ENCODE measurements around the gene BRAT1.
"Not testable (repeated sequence)": the region's sequence is repeated elsewhere in the genome, so short reads cannot be mapped to it uniquely, and the experiment has no call there.

BRAT1 gene

GRCh38 chr7:2532199-2532772, 23.0 kb downstream of the BRAT1 start:
- H3K27me3 ChIP-seq (ENCODE audit: insufficient read depth, low read length); H3K9me3 ChIP-seq (ENCODE audit: insufficient read depth, low read depth, low read length); H3K27ac ChIP-seq (ENCODE audit: low read depth, low read length); H3K4me1 ChIP-seq (ENCODE audit: insufficient read depth, low read length); H3K4me3 ChIP-seq (ENCODE audit: low read length); H3K9ac ChIP-seq (ENCODE audit: low read depth, low read length): not testable (repeated sequence)
- WGBS, result 92% methylated on average over 9 of the region's 15 CpGs
- peaks cover 14% of the 10 kb centered on the region for H3K36me3 ChIP-seq (ENCODE audit: insufficient read depth, low read length)

DNA sequence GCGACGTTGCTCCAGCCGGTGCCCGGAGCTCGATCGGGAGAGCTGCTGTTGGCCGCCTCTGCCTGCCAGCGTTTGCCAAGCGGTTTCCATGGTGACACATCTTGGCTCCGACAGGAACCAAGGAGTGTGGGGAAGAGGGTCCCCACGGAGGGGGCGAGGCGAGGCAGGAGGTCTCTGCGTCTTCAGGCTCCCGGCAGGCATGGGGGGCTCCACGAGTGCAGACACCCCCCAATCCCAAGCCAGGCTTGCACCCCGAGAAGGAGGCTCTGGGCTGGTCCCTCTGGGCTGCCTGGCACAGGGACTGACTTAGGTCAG, 23.6 kb downstream of the BRAT1 start:
- not testable (repeated sequence) for H3K27me3 ChIP-seq (ENCODE audit: insufficient read depth, low read length); H3K9ac ChIP-seq (ENCODE audit: low read depth, low read length); H3K9me3 ChIP-seq (ENCODE audit: insufficient read depth, low read depth, low read length); H3K4me1 ChIP-seq (ENCODE audit: insufficient read depth, low read length); H3K4me3 ChIP-seq (ENCODE audit: low read length); H3K27ac ChIP-seq (ENCODE audit: low read depth, low read length)
- 86% methylated on average over 15 of the region's 17 CpGs for WGBS
- peaks cover 19% of the 10 kb centered on the region for H3K36me3 ChIP-seq (ENCODE audit: insufficient read depth, low read length)

- not testable (repeated sequence) for H3K27me3 ChIP-seq (ENCODE audit: insufficient read depth, low read length); H3K4me3 ChIP-seq (ENCODE audit: low read length); H3K9me3 ChIP-seq (ENCODE audit: insufficient read depth, low read depth, low read length); H3K4me1 ChIP-seq (ENCODE audit: insufficient read depth, low read length)
- peak overlapping the region; percentile 33; the same call in 1 of the 2 replicates for H3K27ac ChIP-seq (ENCODE audit: low read depth, low read length)
- H3K36me3 ChIP-seq (ENCODE audit: insufficient read depth, low read length), result peaks cover 25% of the 10 kb centered on the region
- WGBS, result 91% methylated on average over 40 of the region's 43 CpGs
- H3K9ac ChIP-seq (ENCODE audit: low read depth, low read length), result peak overlapping the region; percentile 38; the same call in 1 of the 2 replicates
Observed at GRCh38 chr7:2530994-2531795, 24.1 kb downstream of the BRAT1 start.

DNA sequence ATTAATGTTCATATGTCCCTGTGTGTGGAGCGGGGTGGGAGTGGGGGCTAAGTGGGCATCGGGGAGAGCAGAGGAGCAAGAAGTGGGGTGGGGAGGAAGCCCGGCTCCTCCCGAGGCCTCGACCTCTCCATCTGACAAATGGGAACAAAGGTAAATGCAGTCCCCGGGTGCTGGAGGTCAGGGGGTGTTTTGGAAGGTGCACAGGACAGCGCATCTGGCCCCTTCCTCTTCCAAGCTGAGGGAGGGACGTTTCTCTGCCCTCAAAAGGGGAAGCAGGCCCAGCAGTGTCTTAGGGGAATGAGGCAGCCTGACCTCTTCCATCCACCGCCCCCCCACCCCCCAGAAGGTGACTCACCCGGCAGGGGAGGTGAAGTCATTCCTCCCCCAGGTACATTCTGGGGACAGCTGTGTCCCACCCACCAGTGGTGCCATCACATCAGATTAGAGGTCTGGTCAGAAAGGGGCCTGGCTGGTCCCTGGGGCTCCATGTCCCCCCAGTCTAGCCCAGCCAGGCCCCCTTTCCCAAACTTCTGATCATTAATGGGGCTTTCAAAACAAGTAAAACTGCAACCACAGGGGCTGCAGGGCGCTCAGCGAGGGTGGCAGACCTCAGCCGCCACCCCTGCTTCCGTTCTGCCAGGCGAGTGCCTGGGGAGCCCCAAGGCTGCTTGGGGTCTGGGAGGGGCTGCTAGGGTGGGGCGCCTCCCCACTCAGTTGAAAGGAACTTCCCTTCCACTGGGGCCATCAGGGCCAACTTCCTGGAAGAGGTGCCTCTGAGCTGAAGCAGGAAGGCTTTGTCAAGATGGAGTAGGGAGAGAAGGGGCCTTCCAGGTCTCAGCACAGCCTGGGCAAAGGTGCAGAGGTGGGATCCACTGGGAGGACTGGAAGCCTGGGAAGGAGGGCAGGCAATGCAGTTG, 25.0 kb downstream of the BRAT1 start:
- peaks cover 3% of the 10 kb centered on the region for H3K4me1 ChIP-seq (ENCODE audit: insufficient read depth, low read length)
- H3K9me3 ChIP-seq (ENCODE audit: insufficient read depth, low read depth, low read length), result no peaks in the 10 kb centered on the region
- peaks cover 33% of the 10 kb centered on the region for H3K36me3 ChIP-seq (ENCODE audit: insufficient read depth, low read length)
- H3K27me3 ChIP-seq (ENCODE audit: insufficient read depth, low read length), result no peaks in the 10 kb centered on the region
- WGBS, result 86% methylated on average over 16 of the region's 16 CpGs
- H3K27ac ChIP-seq (ENCODE audit: low read depth, low read length), result peak overlapping the region; percentile 33
- H3K4me3 ChIP-seq (ENCODE audit: low read length), result no peak overlapping the region
- peak overlapping the region; percentile 38; the same call in 1 of the 2 replicates for H3K9ac ChIP-seq (ENCODE audit: low read depth, low read length)

DNA sequence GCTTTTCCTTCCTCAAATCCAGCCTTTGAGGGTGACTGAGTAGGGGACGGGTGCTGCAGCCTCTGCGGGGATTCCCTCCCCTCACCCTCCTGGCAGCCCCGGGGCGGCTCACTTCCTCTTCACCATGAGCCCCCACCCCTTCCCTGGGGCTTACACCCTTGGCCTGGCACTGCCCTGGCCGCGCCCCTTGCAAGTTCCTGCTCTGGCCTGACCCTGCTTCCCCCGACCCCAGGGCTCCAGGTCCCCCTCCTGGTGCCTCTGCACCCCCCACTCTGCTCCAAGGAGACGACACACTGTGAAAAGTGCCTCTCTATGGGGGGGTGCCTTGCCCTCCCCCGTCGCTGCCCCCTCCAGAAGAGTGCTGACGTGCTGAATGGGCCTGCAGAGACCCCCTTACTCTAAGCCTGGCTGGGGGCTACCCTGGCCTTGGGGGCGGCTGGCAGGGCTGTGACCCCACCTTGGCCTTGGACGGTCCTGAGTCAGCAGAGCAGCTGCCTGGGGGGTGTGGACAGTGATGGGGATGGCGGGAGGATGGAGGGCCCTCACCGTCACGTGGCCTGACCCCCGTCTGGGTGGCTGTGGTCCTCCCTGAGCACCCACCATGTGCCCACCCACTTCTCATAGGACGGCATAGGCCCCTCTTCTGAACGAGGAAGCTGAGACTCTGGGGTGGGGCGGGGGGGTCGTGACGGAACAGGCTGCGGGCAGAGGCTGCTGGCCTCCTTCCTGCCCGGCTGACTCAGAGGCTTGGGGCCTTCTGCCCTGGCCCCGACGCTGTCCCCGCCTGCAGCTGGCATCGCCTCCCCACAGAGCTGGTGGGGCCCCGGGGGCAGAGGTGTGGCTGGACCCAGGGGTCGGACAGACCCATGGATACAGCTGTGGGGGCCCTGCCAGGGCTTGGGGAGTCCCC, 25.9 kb downstream of the BRAT1 start:
- Histone ChIP-seq H3K27me3 (ENCODE audit: insufficient read depth, low read length) (no peaks in the 10 kb centered on the region), H3K4me3 (ENCODE audit: low read length) (no peak overlapping the region), H3K36me3 (ENCODE audit: insufficient read depth, low read length) (peaks cover 35% of the 10 kb centered on the region), H3K9me3 (ENCODE audit: insufficient read depth, low read depth, low read length) (no peaks in the 10 kb centered on the region), H3K9ac (ENCODE audit: low read depth, low read length) (no peak overlapping the region), H3K4me1 (ENCODE audit: insufficient read depth, low read length) (peaks cover 10% of the 10 kb centered on the region), H3K27ac (ENCODE audit: low read depth, low read length) (no peak overlapping the region)
- 87% methylated on average over 30 of the region's 30 CpGs for WGBS

DNA sequence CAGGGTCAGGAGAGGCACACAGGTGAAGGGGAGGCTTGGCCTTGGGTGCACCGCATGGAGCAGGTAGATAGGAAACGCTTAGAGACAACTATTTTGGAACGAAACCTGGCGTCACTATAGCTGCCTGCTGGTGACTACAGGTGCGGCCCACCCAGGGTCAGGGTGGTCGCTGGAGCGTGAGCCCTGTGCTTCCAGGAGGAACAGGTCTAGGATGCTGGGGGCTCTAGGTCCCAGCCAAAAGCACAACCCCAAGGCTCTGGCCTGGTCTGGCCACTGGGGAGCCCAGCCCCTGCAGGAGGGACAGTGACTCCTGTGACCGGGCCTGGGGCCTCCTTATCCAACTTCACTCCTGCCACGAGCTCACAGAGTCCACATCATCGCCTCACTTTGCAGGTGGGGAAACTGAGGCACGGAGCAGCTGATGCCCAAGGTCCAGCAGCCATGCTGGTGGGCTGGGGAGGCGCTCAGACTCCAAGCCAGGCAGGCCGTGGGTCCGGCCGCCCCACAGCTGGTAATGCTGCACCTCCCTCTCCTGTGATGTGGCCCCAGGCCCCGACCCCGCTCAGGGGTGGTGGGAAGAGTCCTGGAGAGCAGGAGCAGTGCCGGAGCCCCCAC, 26.7 kb downstream of the BRAT1 start:
- peaks cover 35% of the 10 kb centered on the region for H3K36me3 ChIP-seq (ENCODE audit: insufficient read depth, low read length)
- H3K27me3 ChIP-seq (ENCODE audit: insufficient read depth, low read length), result no peaks in the 10 kb centered on the region
- no peak overlapping the region for H3K4me3 ChIP-seq (ENCODE audit: low read length)
- no peaks in the 10 kb centered on the region for H3K9me3 ChIP-seq (ENCODE audit: insufficient read depth, low read depth, low read length)
- H3K9ac ChIP-seq (ENCODE audit: low read depth, low read length), result no peak overlapping the region
- no peak overlapping the region; the same call in 1 of the 2 replicates for H3K27ac ChIP-seq (ENCODE audit: low read depth, low read length)
- peaks cover 18% of the 10 kb centered on the region for H3K4me1 ChIP-seq (ENCODE audit: insufficient read depth, low read length)
- WGBS, result 91% methylated on average over 18 of the region's 18 CpGs

DNA sequence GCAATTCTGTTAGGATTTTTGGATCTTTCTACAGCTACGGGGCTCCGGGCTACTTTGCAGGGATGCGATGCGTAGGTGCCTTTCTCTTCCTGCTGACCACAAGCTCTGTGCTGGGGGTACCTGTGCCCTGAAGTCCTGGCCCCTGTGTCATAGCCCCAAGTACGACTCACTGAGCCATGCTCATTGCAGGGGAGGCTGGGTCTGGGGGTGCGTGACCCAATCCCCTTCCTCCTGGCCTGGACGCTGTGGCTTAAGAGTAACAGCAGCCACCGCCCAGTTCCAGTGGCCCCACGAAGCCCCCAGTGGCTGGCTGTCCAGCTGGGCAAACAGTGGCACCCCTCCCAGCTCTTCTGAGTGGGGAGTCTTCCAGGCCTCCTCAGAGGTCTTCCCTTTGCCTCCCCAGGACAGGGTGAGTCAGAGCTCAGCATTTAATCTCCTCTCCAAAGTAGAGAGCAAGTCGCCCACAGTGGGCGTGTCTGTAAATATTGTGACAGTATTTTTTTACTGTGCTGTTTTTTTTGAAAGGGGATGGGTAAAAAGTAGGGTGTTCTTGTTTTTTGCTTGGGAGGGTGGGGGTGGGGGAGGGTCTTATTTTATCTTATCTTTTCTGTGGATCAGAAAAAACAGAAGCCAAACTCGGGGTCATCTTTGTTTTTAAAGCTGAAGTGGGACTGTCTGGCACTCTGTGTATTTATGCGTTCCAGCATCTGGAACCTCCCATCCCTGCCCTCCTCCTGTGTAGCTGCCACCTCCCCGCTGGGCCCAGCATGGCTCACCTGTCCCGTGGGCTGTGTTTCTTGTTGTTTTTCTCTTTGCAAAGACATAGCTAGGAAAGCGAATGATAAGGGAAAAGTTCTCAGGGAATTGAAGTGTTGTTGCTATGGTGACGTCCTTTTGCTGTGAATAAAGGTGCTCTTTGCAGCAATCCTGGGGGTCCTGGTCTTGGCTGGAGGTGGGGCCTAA, 27.5 kb downstream of the BRAT1 start:
- H3K4me1 ChIP-seq (ENCODE audit: insufficient read depth, low read length), result peaks cover 26% of the 10 kb centered on the region
- H3K9me3 ChIP-seq (ENCODE audit: insufficient read depth, low read depth, low read length), result no peaks in the 10 kb centered on the region
- no peak overlapping the region for H3K9ac ChIP-seq (ENCODE audit: low read depth, low read length)
- WGBS, result 73% methylated on average over 17 of the region's 17 CpGs
- peak overlapping the region; percentile 49; the same call in 1 of the 2 replicates for H3K27ac ChIP-seq (ENCODE audit: low read depth, low read length)
- no peak overlapping the region for H3K4me3 ChIP-seq (ENCODE audit: low read length)
- no peaks in the 10 kb centered on the region for H3K27me3 ChIP-seq (ENCODE audit: insufficient read depth, low read length)
- H3K36me3 ChIP-seq (ENCODE audit: insufficient read depth, low read length), result peaks cover 35% of the 10 kb centered on the region

GRCh38 chr7:2526659-2527504, 28.4 kb downstream of the BRAT1 start:
- Histone ChIP-seq H3K9ac (ENCODE audit: low read depth, low read length) (no peak overlapping the region), H3K9me3 (ENCODE audit: insufficient read depth, low read depth, low read length) (no peaks in the 10 kb centered on the region), H3K27ac (ENCODE audit: low read depth, low read length) (peak overlapping the region; percentile 49; the same call in 1 of the 2 replicates), H3K36me3 (ENCODE audit: insufficient read depth, low read length) (peaks cover 35% of the 10 kb centered on the region), H3K4me3 (ENCODE audit: low read length) (no peak overlapping the region), H3K4me1 (ENCODE audit: insufficient read depth, low read length) (peaks cover 34% of the 10 kb centered on the region), H3K27me3 (ENCODE audit: insufficient read depth, low read length) (peaks cover 1% of the 10 kb centered on the region; the same call in 1 of the 2 replicates)
- WGBS, result 91% methylated on average over 40 of the region's 40 CpGs
